ENCODE measurements around the gene HEBP1.

Gene HEBP1

GRCh38 chr12:12939888-12940287 is 60.2 kb downstream of the HEBP1 start:
- TF ChIP-seq EZH2phosphoT487 (IDR thresholded peaks at IDR 0.05; ENCODE audit: borderline replicate concordance, low read length) = no peak
- TF ChIP-seq CTCF (IDR thresholded peaks at IDR 0.05; ENCODE audit: low read depth, low read length, poor library complexity, severe bottlenecking) = no peak
- Histone ChIP-seq H3K79me2 (ENCODE audit: control insufficient read depth, low read length) (no peaks in the 10 kb centered on the region), H3F3A (ENCODE audit: control insufficient read depth, insufficient read depth) (no peaks in the 10 kb centered on the region), H4K20me1 (ENCODE audit: control insufficient read depth, insufficient read depth, low read depth, low read length) (no peaks in the 10 kb centered on the region), H3K36me3 (ENCODE audit: control insufficient read depth, low read length) (no peaks in the 10 kb centered on the region), H3K4me3 (ENCODE audit: low read length) (no peak overlapping the region), H3K27ac (ENCODE audit: low read depth, low read length) (no peak overlapping the region), H3K4me2 (ENCODE audit: low read length) (no peak overlapping the region), H3K9me2 (replicated peaks; ENCODE audit: control insufficient read depth, low read length) (no peaks in the 10 kb centered on the region), H3K27me3 (ENCODE audit: control insufficient read depth, low read length) (no peaks in the 10 kb centered on the region; the same call in 1 of the 2 replicates), H3K9me3 (ENCODE audit: control insufficient read depth, insufficient read depth, low read length) (no peaks in the 10 kb centered on the region), H3K4me1 (ENCODE audit: control insufficient read depth, low read length) (no peaks in the 10 kb centered on the region)

DNA sequence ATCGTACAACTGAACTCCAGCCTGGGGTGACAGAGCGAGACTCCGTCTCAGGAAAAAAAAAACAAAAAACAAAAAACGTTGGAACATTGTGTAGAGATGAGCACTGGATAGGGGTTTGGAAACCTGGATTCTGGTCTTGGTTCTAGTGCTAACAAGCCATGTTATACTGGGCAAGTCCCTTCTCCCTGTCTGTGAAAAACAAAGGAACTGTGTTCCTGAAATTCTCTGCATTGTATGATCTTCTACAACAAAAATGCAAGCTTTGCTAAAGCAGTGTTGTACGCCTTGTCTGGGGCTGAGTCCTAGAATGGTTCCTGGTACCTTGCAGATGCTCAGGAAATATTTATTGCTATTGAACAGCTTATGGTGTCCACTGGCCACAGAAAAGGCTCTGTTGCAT is 61.5 kb downstream of the HEBP1 start:
- no peaks in the 10 kb centered on the region for H3K79me2 ChIP-seq (ENCODE audit: control insufficient read depth, low read length)
- no peak overlapping the region for H3K4me2 ChIP-seq (ENCODE audit: low read length)
- H3F3A ChIP-seq (ENCODE audit: control insufficient read depth, insufficient read depth) = no peaks in the 10 kb centered on the region
- H3K4me3 ChIP-seq (ENCODE audit: low read length) = no peak overlapping the region
- no peak overlapping the region for H3K27ac ChIP-seq (ENCODE audit: low read depth, low read length)
- TF ChIP-seq CTCF (IDR thresholded peaks at IDR 0.05; ENCODE audit: low read depth, low read length, poor library complexity, severe bottlenecking) = no peak
- TF ChIP-seq EZH2phosphoT487 (IDR thresholded peaks at IDR 0.05; ENCODE audit: borderline replicate concordance, low read length) = no peak
- no peaks in the 10 kb centered on the region for H3K9me3 ChIP-seq (ENCODE audit: control insufficient read depth, insufficient read depth, low read length)
- H3K4me1 ChIP-seq (ENCODE audit: control insufficient read depth, low read length) = no peaks in the 10 kb centered on the region
- H3K27me3 ChIP-seq (ENCODE audit: control insufficient read depth, low read length) = no peaks in the 10 kb centered on the region; the same call in 1 of the 2 replicates
- H3K9me2 ChIP-seq (replicated peaks; ENCODE audit: control insufficient read depth, low read length) = no peaks in the 10 kb centered on the region
- H3K36me3 ChIP-seq (ENCODE audit: control insufficient read depth, low read length) = no peaks in the 10 kb centered on the region
- H4K20me1 ChIP-seq (ENCODE audit: control insufficient read depth, insufficient read depth, low read depth, low read length) = no peaks in the 10 kb centered on the region

- Histone ChIP-seq H4K20me1 (ENCODE audit: control insufficient read depth, insufficient read depth, low read depth, low read length) (no peaks in the 10 kb centered on the region), H3K79me2 (ENCODE audit: control insufficient read depth, low read length) (no peaks in the 10 kb centered on the region), H3K4me2 (ENCODE audit: low read length) (no peak overlapping the region), H3K9me3 (ENCODE audit: control insufficient read depth, insufficient read depth, low read length) (no peaks in the 10 kb centered on the region), H3F3A (ENCODE audit: control insufficient read depth, insufficient read depth) (no peaks in the 10 kb centered on the region), H3K4me3 (ENCODE audit: low read length) (no peak overlapping the region), H3K27me3 (ENCODE audit: control insufficient read depth, low read length) (no peaks in the 10 kb centered on the region; the same call in 1 of the 2 replicates), H3K4me1 (ENCODE audit: control insufficient read depth, low read length) (no peaks in the 10 kb centered on the region), H3K9me2 (replicated peaks; ENCODE audit: control insufficient read depth, low read length) (no peaks in the 10 kb centered on the region), H3K36me3 (ENCODE audit: control insufficient read depth, low read length) (no peaks in the 10 kb centered on the region), H3K27ac (ENCODE audit: low read depth, low read length) (no peak overlapping the region)
- TF ChIP-seq CTCF (IDR thresholded peaks at IDR 0.05; ENCODE audit: low read depth, low read length, poor library complexity, severe bottlenecking) = no peak
- TF ChIP-seq EZH2phosphoT487 (IDR thresholded peaks at IDR 0.05; ENCODE audit: borderline replicate concordance, low read length) = no peak
These were observed 63.0 kb downstream of the HEBP1 start for GRCh38 chr12:12936983-12937491.

Measured in DOHH2 (cell line).